HepG2 (cell line): Measurements from ENCODE around the gene CIAO2B. TPM values are rescaled to one million over a fixed set of nuclear protein-coding genes. Genes with fewer than 3 reads are reported as not detected.

Experiments used
- AHDC1 ChIP-seq: sonication (generic); formaldehyde crosslinking; IDR thresholded peaks from 2 replicates; pipeline ENCODE4 v1.5.1; 2020; ENCODE audit warnings: mild to moderate bottlenecking, missing genetic modification reagents, borderline replicate concordance
- ARID3A ChIP-seq: IDR thresholded peaks from 2 replicates; pipeline ENCODE4 v1.6.1; 2012; ENCODE audit warnings: low read depth, low read length, improper control_type of control experiment
- HIC2 ChIP-seq: sonication (generic); formaldehyde crosslinking; IDR thresholded peaks from 2 replicates; pipeline ENCODE4 v1.9.0; 2022; ENCODE audit warnings: low read depth, missing genetic modification reagents
- HOXD1 ChIP-seq: sonication (generic); formaldehyde crosslinking; IDR thresholded peaks from 2 replicates; pipeline ENCODE4 v1.5.0; 2020; ENCODE audit warnings: missing genetic modification reagents
- PHF8 ChIP-seq: sonication (generic); formaldehyde crosslinking; IDR thresholded peaks from 2 replicates; pipeline ENCODE4 v1.5.0; 2020; ENCODE audit warnings: missing genetic modification reagents
- PRMT3 ChIP-seq: sonication (generic); formaldehyde crosslinking; IDR thresholded peaks from 2 replicates; pipeline ENCODE4 v1.8.1; 2022; ENCODE audit warnings: low read depth, mild to moderate bottlenecking, moderate library complexity, missing genetic modification reagents, borderline replicate concordance
- SKI ChIP-seq: fragments of 450-650 bp; IDR thresholded peaks from one replicate; pipeline ENCODE4 v1.6.1; 2018; ENCODE audit warnings: mild to moderate bottlenecking; ENCODE audit not compliant: partially characterized antibody
- SP1 ChIP-seq, 2 experiments: fragments of 450-650 bp in 1 of 2; sonication (generic) in 1 of 2; formaldehyde crosslinking in 1 of 2; IDR thresholded peaks; 2 replicates each; pipeline versions ENCODE4 v1.4.0 to v1.6.1; 2016 to 2020; ENCODE audit warnings: missing genetic modification reagents in 1 of 2
- SUZ12 ChIP-seq: fragments of 150-350 bp; IDR thresholded peaks from 2 replicates; pipeline ENCODE4 v1.6.1; 2014; ENCODE audit warnings: low read depth, low read length
- ZBTB2 ChIP-seq: sonication (generic); formaldehyde crosslinking; IDR thresholded peaks from 2 replicates; pipeline ENCODE4 v1.8.0; 2022; ENCODE audit warnings: low read depth, missing genetic modification reagents
- ZBTB42 ChIP-seq: sonication (generic); formaldehyde crosslinking; IDR thresholded peaks from 2 replicates; pipeline ENCODE4 v1.5.0; 2020; ENCODE audit warnings: mild to moderate bottlenecking, missing genetic modification reagents
- ZNF124 ChIP-seq: sonication (generic); formaldehyde crosslinking; IDR thresholded peaks from 2 replicates; pipeline ENCODE4 v1.4.0; 2020; ENCODE audit warnings: missing genetic modification reagents
- ZNF256 ChIP-seq: sonication (generic); formaldehyde crosslinking; conservative IDR thresholded peaks from 2 replicates; pipeline ENCODE4 v1.4.0; 2020; ENCODE audit warnings: missing genetic modification reagents
- ZNF329 ChIP-seq: sonication (generic); formaldehyde crosslinking; IDR thresholded peaks from 2 replicates; pipeline ENCODE4 v1.9.0; 2021; ENCODE audit warnings: low read depth, mild to moderate bottlenecking, missing genetic modification reagents
- ZNF354B ChIP-seq: sonication (generic); formaldehyde crosslinking; IDR thresholded peaks from 2 replicates; pipeline ENCODE4 v1.8.0; 2022; ENCODE audit warnings: mild to moderate bottlenecking, missing genetic modification reagents
- ZNF484 ChIP-seq: sonication (generic); formaldehyde crosslinking; IDR thresholded peaks from 2 replicates; pipeline ENCODE4 v1.5.1; 2020; ENCODE audit warnings: mild to moderate bottlenecking, low read depth, missing genetic modification reagents, borderline replicate concordance
- ZNF615 ChIP-seq: sonication (generic); formaldehyde crosslinking; IDR thresholded peaks from 2 replicates; pipeline ENCODE4 v1.5.0; 2020; ENCODE audit warnings: mild to moderate bottlenecking, missing genetic modification reagents, borderline replicate concordance
- ZNF766 ChIP-seq: sonication (generic); formaldehyde crosslinking; IDR thresholded peaks from 2 replicates; pipeline ENCODE4 v1.5.0; 2020; ENCODE audit warnings: missing genetic modification reagents, borderline replicate concordance
- polyA plus RNA-seq, 8 experiments: library from polyadenylated mRNA; depleted of rRNA in 3 of 8; stranded (reverse) in 7 of 8; unstranded in 1 of 8; fragments of >200 nt; fragmentation: Illumina TruSeq in 4 of 8; extraction: Trizol in 4 of 8; gene quantifications; 2 replicates each; pipeline versions ENCODE4 v1.2.1 to v1.2.3, GENCODE V29; 2011 to 2016; ENCODE audit warnings: low read depth in 4 of 8, missing spikeins in 1 of 8, mixed read lengths in 1 of 8; ENCODE audit not compliant: insufficient read depth in 1 of 8
- total RNA-seq, 5 experiments: library from RNA; depleted of rRNA; stranded (reverse); fragments of >200 nt; fragmentation: Illumina TruSeq; extraction: Trizol; gene quantifications; 2 replicates each; pipeline ENCODE4 v1.2.3, GENCODE V29; 2016; ENCODE audit warnings: low read depth in 1 of 5

The CIAO2B gene
- total and polyA plus RNA-seq, 2 of the 13 experiments (the other 11 are each of a cell fraction or from before 2014, with no cell fraction given), result 157 to 293 TPM

GRCh38 chr16:66934138-66934838 lies at the start of gene CIAO2B (continued):
- no peak for TF ChIP-seq AHDC1 (CRISPR knock-in tag)
- peak; percentile 91 for TF ChIP-seq HOXD1 (CRISPR knock-in tag)
- no peak for TF ChIP-seq SUZ12
- peak; percentile 99 for TF ChIP-seq PHF8 (CRISPR knock-in tag)
- peak; percentile 95 for TF ChIP-seq ZNF615 (CRISPR knock-in tag)
- peak; percentile 80; the same call in 1 of the 2 replicates for TF ChIP-seq ZNF329 (CRISPR knock-in tag)
- TF ChIP-seq SP1 (IDR thresholded peaks at IDR 0.05), result peak; percentile 69; the same call in 1 of the 2 replicates
- peak; percentile 100 for TF ChIP-seq SP1 (CRISPR knock-in tag; IDR thresholded peaks at IDR 0.05)
- peak; percentile 28; the same call in 1 of the 2 replicates for TF ChIP-seq ZBTB42 (CRISPR knock-in tag)
- peak; percentile 79 for TF ChIP-seq ZBTB2 (CRISPR knock-in tag)
- peak; percentile 54; the same call in 1 of the 2 replicates for TF ChIP-seq ARID3A
- peak; percentile 68; the same call in 1 of the 2 replicates for TF ChIP-seq ZNF124
- peak; percentile 94 for TF ChIP-seq ZNF256
- peak; percentile 96 for TF ChIP-seq ZNF766
- TF ChIP-seq PRMT3 (CRISPR knock-in tag), result peak; percentile 24; the same call in 1 of the 2 replicates
- TF ChIP-seq ZNF484 (CRISPR knock-in tag), result peak; percentile 71; the same call in 1 of the 2 replicates
- TF ChIP-seq HIC2, result peak; percentile 87
- TF ChIP-seq SKI, result no peak
- TF ChIP-seq ZNF354B, result no peak; the same call in 1 of the 2 replicates
